ENCODE data around the gene ECD.

ECD gene

GRCh38 chr10:73116017-73116416, 51.8 kb downstream of the ECD start:
- no peak for TF ChIP-seq NFIC (IDR thresholded peaks at IDR 0.05)
- TF ChIP-seq TEAD4 (IDR thresholded peaks at IDR 0.05), result no peak
- no peak for TF ChIP-seq EP300 (IDR thresholded peaks at IDR 0.05; ENCODE audit: borderline replicate concordance)
- no peak for TF ChIP-seq YY1 (IDR thresholded peaks at IDR 0.05; ENCODE audit: low read depth)

DNA sequence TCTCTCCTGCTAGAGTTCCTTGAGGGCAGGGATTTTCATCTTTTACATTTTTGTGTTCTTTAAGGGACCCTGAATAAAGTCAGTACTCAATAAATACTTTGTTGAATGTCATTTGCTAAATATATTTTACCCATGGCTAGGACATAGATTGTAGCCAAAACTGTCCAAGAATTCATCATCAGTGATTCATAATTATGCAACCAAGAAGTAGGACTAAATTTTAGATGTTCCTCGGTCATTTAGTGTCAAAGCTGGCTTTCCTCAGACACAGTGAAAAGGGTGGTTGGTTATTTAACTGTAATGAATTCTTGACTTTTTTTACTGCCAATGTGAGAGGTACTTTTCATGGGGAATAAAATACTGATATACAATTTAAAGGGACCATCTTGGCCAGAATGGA, 54.3 kb downstream of the ECD start:
- no peak for TF ChIP-seq FOXM1 (IDR thresholded peaks at IDR 0.05; ENCODE audit: borderline replicate concordance, low read depth)

GRCh38 chr10:73110345-73110849, 57.4 kb downstream of the ECD start, which contains the start of gene NUDT13:
TSS of gene NUDT13 (plus strand) at chr10:73110455. CDS start at chr10:73114366, 3,911 bp downstream.
- TF ChIP-seq TCF12 (IDR thresholded peaks at IDR 0.05; ENCODE audit: low read depth) (0 out of 2 replicates have a peak, but pooled peaks have one; percentile 41), FOXM1 (IDR thresholded peaks at IDR 0.05; ENCODE audit: borderline replicate concordance, low read depth) (no peak), TEAD4 (IDR thresholded peaks at IDR 0.05) (peak; percentile 30; the same call in 1 of the 2 replicates), YY1 (IDR thresholded peaks at IDR 0.05; ENCODE audit: low read depth) (peak; percentile 87), EGR1 (IDR thresholded peaks at IDR 0.05) (no peak), MAX (IDR thresholded peaks at IDR 0.05) (0 out of 2 replicates have a peak, but pooled peaks have one; percentile 19), NFIC (IDR thresholded peaks at IDR 0.05) (no peak), TAF1 (IDR thresholded peaks at IDR 0.05; ENCODE audit: low read depth) (peak; percentile 52), USF1 (IDR thresholded peaks at IDR 0.05) (no peak), CREB1 (IDR thresholded peaks at IDR 0.05; ENCODE audit: low read depth) (no peak), CEBPB (IDR thresholded peaks at IDR 0.05) (no peak), ZBTB7A (IDR thresholded peaks at IDR 0.05; ENCODE audit: low read depth) (no peak), RAD21 (IDR thresholded peaks at IDR 0.05; ENCODE audit: low read depth) (no peak), EP300 (IDR thresholded peaks at IDR 0.05; ENCODE audit: borderline replicate concordance) (no peak)
- TF ChIP-seq, protein P1, sequence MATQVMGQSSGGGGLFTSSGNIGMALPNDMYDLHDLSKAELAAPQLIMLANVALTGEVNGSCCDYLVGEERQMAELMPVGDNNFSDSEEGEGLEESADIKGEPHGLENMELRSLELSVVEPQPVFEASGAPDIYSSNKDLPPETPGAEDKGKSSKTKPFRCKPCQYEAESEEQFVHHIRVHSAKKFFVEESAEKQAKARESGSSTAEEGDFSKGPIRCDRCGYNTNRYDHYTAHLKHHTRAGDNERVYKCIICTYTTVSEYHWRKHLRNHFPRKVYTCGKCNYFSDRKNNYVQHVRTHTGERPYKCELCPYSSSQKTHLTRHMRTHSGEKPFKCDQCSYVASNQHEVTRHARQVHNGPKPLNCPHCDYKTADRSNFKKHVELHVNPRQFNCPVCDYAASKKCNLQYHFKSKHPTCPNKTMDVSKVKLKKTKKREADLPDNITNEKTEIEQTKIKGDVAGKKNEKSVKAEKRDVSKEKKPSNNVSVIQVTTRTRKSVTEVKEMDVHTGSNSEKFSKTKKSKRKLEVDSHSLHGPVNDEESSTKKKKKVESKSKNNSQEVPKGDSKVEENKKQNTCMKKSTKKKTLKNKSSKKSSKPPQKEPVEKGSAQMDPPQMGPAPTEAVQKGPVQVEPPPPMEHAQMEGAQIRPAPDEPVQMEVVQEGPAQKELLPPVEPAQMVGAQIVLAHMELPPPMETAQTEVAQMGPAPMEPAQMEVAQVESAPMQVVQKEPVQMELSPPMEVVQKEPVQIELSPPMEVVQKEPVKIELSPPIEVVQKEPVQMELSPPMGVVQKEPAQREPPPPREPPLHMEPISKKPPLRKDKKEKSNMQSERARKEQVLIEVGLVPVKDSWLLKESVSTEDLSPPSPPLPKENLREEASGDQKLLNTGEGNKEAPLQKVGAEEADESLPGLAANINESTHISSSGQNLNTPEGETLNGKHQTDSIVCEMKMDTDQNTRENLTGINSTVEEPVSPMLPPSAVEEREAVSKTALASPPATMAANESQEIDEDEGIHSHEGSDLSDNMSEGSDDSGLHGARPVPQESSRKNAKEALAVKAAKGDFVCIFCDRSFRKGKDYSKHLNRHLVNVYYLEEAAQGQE (IDR thresholded peaks at IDR 0.05; ENCODE audit: low read depth), result no peak

DNA sequence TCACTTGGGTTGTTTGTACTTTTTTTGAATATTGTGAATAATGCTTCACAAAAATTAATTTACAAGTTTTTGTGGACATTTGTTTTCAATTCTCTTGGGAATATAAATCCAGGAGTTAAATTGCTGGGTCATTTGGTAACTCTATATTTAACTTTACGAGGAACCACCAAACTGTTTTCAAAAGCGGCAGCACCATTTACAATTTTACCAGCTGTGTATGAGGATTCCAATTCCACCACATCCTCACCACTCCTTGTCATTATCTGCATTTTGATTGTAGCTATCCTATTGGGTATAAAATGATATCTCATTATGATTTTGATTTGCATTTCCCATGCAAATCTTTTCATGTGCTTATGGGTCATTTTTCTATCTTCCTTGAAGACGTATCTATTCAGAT, 61.5 kb downstream of the ECD start:
- no peak for TF ChIP-seq CREB1 (IDR thresholded peaks at IDR 0.05; ENCODE audit: low read depth)
- TF ChIP-seq NFIC (IDR thresholded peaks at IDR 0.05), result no peak
- TF ChIP-seq YY1 (IDR thresholded peaks at IDR 0.05; ENCODE audit: low read depth), result no peak
- no peak for TF ChIP-seq TAF1 (IDR thresholded peaks at IDR 0.05; ENCODE audit: low read depth)
- TF ChIP-seq MAX (IDR thresholded peaks at IDR 0.05), result no peak
- no peak for TF ChIP-seq CEBPB (IDR thresholded peaks at IDR 0.05)
- no peak for TF ChIP-seq ZBTB7A (IDR thresholded peaks at IDR 0.05; ENCODE audit: low read depth)
- TF ChIP-seq EGR1 (IDR thresholded peaks at IDR 0.05), result no peak
- TF ChIP-seq USF1 (IDR thresholded peaks at IDR 0.05), result no peak
- no peak for TF ChIP-seq EP300 (IDR thresholded peaks at IDR 0.05; ENCODE audit: borderline replicate concordance)
- TF ChIP-seq TEAD4 (IDR thresholded peaks at IDR 0.05), result no peak

GRCh38 chr10:73099141-73099540, 68.7 kb downstream of the ECD start:
- TF ChIP-seq RAD21 (IDR thresholded peaks at IDR 0.05; ENCODE audit: low read depth), result no peak
- TF ChIP-seq TAF1 (IDR thresholded peaks at IDR 0.05; ENCODE audit: low read depth), result no peak
- TF ChIP-seq YY1 (IDR thresholded peaks at IDR 0.05; ENCODE audit: low read depth), result no peak
- no peak for TF ChIP-seq TEAD4 (IDR thresholded peaks at IDR 0.05)
- no peak for TF ChIP-seq EGR1 (IDR thresholded peaks at IDR 0.05)
- no peak for TF ChIP-seq CEBPB (IDR thresholded peaks at IDR 0.05)
- TF ChIP-seq USF1 (IDR thresholded peaks at IDR 0.05), result no peak

DNA sequence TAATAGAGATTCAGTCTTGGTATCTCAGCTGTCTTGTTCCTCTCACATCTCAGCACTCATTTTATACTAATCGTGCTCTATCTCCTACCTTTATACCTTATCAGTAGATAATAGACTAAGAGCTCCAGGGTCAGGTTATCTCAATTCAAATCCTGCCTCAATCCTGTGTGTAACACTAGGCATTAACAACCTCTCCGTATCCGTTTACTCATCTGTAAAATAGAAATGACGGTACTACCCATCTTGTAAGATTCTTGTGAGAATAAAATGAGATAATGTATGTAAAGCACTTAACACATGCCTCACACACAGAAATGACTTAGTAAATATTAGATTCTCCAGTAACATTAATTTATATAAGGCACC, 70.5 kb downstream of the ECD start:
- no peak for TF ChIP-seq RAD21 (IDR thresholded peaks at IDR 0.05; ENCODE audit: low read depth)
- TF ChIP-seq, protein P1 (IDR thresholded peaks at IDR 0.05; ENCODE audit: low read depth), result no peak

Measured in Ishikawa (cell line).